Transverse colon (tissue), 4 donors: Measurements from ENCODE around the gene HIVEP3.

Source experiments
- EP300 ChIP-seq: sonication (generic); formaldehyde crosslinking; IDR thresholded peaks from one replicate; pipeline ENCODE4 v1.6.1; 2017; ENCODE audit warnings: antibody characterized with exemption, low read depth
- POLR2A ChIP-seq: fragments of 450-650 bp; IDR thresholded peaks from one replicate; pipeline ENCODE4 v1.6.1; 2016; ENCODE audit warnings: antibody characterized with exemption, mild to moderate bottlenecking, moderate library complexity
- POLR2AphosphoS5 ChIP-seq, 3 donors: sonication (generic); formaldehyde crosslinking; IDR thresholded peaks; one replicate each; pipeline ENCODE4 v1.6.1; 2016; ENCODE audit warnings: antibody characterized with exemption in 3 of 3
- TF ChIP-seq, protein P1 (sequence below), 5 experiments: fragments of 200-600 bp in 3 of 5; fragments of 450-650 bp in 2 of 5; sonication (generic) in 3 of 5; IDR thresholded peaks; 1 replicate in 2 of 5; 2 replicates in 3 of 5; pipeline ENCODE4 v1.5.1; 2016 to 2017; ENCODE audit warnings: antibody characterized with exemption in 5 of 5, inconsistent platforms in 3 of 5, mild to moderate bottlenecking in 2 of 5, moderate library complexity in 1 of 5

DNA sequence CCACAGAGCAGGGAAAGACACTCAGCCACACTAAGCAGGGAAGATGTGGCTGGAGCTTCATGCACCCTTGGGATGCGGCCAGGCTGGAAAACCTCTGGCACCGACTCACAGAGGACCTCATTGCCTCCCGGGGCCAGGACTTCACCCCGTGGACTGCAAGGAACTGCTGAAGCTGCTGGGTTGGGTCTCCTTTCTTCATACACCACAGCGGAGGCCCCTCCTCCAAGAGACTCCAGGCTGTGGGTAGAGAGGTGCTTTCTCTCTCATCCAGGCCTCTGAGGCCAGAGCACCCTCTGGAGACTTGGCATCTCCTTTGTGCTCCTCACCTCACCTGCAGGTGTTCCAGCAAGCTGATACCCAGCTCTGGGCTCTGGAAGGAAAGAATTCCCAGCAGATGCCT lies 358.2 kb downstream of the HIVEP3 start:
- TF ChIP-seq, protein P1, sequence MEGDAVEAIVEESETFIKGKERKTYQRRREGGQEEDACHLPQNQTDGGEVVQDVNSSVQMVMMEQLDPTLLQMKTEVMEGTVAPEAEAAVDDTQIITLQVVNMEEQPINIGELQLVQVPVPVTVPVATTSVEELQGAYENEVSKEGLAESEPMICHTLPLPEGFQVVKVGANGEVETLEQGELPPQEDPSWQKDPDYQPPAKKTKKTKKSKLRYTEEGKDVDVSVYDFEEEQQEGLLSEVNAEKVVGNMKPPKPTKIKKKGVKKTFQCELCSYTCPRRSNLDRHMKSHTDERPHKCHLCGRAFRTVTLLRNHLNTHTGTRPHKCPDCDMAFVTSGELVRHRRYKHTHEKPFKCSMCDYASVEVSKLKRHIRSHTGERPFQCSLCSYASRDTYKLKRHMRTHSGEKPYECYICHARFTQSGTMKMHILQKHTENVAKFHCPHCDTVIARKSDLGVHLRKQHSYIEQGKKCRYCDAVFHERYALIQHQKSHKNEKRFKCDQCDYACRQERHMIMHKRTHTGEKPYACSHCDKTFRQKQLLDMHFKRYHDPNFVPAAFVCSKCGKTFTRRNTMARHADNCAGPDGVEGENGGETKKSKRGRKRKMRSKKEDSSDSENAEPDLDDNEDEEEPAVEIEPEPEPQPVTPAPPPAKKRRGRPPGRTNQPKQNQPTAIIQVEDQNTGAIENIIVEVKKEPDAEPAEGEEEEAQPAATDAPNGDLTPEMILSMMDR (IDR thresholded peaks at IDR 0.05): no peak
- TF ChIP-seq POLR2A (no peak), EP300 (no peak), POLR2AphosphoS5 (IDR thresholded peaks at IDR 0.05) (no peak)
